Gastrocnemius medialis (tissue), 4 donors: ENCODE results near the gene NUP88. TPM values are rescaled to one million over a fixed set of nuclear protein-coding genes. Genes with fewer than 3 reads are reported as not detected.

Source experiments
- ATAC-seq, 2 donors: fragments of 150-250 bp; one replicate each; pipeline ENCODE4 v1.9.1; 2016
- DNase-seq, 2 donors: peaks; one replicate each; pipeline ENCODE4 v3.0.0-alpha.2; 2019
- H3K27ac ChIP-seq, 4 donors: fragments of 200-600 bp; sonication (generic); 1 replicate in 1 of 4; 2 replicates in 3 of 4; pipeline ENCODE4 v1.5.1; 2016 to 2018; ENCODE audit warnings: mild to moderate bottlenecking in 2 of 4, moderate library complexity in 1 of 4
- H3K27me3 ChIP-seq, 3 donors: fragments of 200-600 bp; sonication (generic) in 2 of 3; 1 replicate in 1 of 3; 2 replicates in 2 of 3; pipeline versions ENCODE4 v1.5.1 to v1.6.0; 2016 to 2019; ENCODE audit warnings: mild to moderate bottlenecking in 1 of 3, moderate library complexity in 1 of 3
- H3K36me3 ChIP-seq, 2 donors: fragments of 200-600 bp; sonication (generic) in 1 of 2; one replicate each; pipeline ENCODE4 v1.5.1; 2017 to 2018
- H3K4me1 ChIP-seq, 2 donors: fragments of 200-600 bp; sonication (generic) in 1 of 2; one replicate each; pipeline ENCODE4 v1.5.1; 2016 to 2017; ENCODE audit warnings: mild to moderate bottlenecking in 2 of 2
- H3K4me3 ChIP-seq, 4 donors: fragments of 200-600 bp; sonication (generic) in 3 of 4; 1 replicate in 1 of 4; 2 replicates in 3 of 4; pipeline ENCODE4 v1.5.1; 2016 to 2019; ENCODE audit warnings: mild to moderate bottlenecking in 2 of 4
- H3K9me3 ChIP-seq, 3 donors: fragments of 200-600 bp; sonication (generic) in 2 of 3; 1 replicate in 1 of 3; 2 replicates in 2 of 3; pipeline ENCODE4 v1.5.1; 2016 to 2019
- POLR2A ChIP-seq, 2 donors: fragments of 450-650 bp; IDR thresholded peaks; one replicate each; pipeline ENCODE4 v1.6.1; 2017; ENCODE audit warnings: antibody characterized with exemption in 2 of 2, mild to moderate bottlenecking in 2 of 2, moderate library complexity in 2 of 2
- in situ Hi-C, 4 donors: fragments of 200-750 bp; cut with MboI; loops; one replicate each; pipeline versions ENCODE4 v1.15.0 to v1.8.0; 2017; ENCODE audit warnings: low sequenced_read_pairs in 4 of 4
- intact Hi-C: fragments of 100-400 bp; cut with DNase I; formaldehyde crosslinking; loops from one replicate; pipeline ENCODE4 v1.15.1; 2023; ENCODE audit warnings: low total_unique reads
- total RNA-seq, 4 donors: library from RNA; depleted of rRNA; stranded (reverse); fragments of >200 nt; gene quantifications; one replicate each; pipeline versions ENCODE4 v1.1.0 to v1.2.3, GENCODE V29; 2016
- TF ChIP-seq, protein P1 (sequence below), 5 experiments: fragments of 450-650 bp in 3 of 5; fragments of 200-600 bp in 2 of 5; sonication (generic) in 2 of 5; IDR thresholded peaks in 4 of 5; conservative IDR thresholded peaks in 1 of 5; 1 replicate in 4 of 5; 2 replicates in 1 of 5; pipeline ENCODE4 v1.5.1; 2016 to 2019; ENCODE audit warnings: antibody characterized with exemption in 5 of 5, mild to moderate bottlenecking in 3 of 5, moderate library complexity in 3 of 5

Gene NUP88
- total RNA-seq: 100 to 1,000 TPM; 140 to 197 (median 166) TPM

DNA sequence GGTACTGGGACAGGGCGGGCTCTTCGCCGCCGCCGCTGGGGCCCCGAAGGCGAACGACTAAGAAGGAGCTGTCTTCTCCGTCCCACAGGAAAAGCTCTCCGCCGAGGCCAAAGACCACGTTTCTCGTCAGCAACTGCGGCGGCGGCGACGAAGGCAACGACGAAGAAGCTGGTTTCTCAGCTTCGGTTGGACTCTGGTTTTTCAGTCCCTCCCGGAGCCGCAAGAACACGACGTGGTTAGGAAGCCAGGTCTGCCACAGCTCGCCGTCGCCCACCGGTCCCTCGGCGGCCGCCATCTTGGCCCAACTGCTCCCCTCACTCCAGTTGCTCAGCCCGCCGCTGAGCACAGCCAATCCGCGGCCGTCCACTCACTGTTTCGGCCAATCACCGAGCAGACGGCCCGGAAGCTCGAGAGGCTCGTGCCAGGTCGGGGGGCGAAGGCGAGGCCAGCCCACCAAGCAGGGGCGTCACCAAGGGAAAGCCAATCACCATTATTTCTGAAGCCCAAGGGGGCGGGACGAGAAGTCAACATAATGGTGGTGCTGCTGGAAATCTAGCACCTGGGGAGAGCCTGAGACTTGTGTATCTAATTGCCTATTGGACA is at the start of gene NUP88:
Gene NUP88, minus strand, starts transcription at position 307 of the 603 bp plus-strand sequence. Its CDS starts 12 bp downstream, at position 295.
- Histone ChIP-seq H3K9me3 (no peaks in the 10 kb centered on the region), H3K27ac (peak within 1 kb of the TSS; percentile 86 to 98 (median 94)), H3K4me3 (peak within 1 kb of the TSS; percentile 76 to 99 (median 92)), H3K27me3 (no peaks in the 10 kb centered on the region), H3K4me1 (peaks cover 28 to 31% of the 10 kb centered on the region in 2 donors), H3K36me3 (peaks cover 0 to 40% of the 10 kb centered on the region in 2 donors)
- peak; percentile 91 for ATAC-seq
- intact Hi-C loops (loop anchor here (1.0 kb wide), 3 partner anchors 20 to 135 kb away; partner anchors contain the start of genes C1QBP, DERL2 and MIS12), in situ Hi-C loops (no loop called here)
- DNase-seq: peak; percentile 95
- TF ChIP-seq, protein P1, sequence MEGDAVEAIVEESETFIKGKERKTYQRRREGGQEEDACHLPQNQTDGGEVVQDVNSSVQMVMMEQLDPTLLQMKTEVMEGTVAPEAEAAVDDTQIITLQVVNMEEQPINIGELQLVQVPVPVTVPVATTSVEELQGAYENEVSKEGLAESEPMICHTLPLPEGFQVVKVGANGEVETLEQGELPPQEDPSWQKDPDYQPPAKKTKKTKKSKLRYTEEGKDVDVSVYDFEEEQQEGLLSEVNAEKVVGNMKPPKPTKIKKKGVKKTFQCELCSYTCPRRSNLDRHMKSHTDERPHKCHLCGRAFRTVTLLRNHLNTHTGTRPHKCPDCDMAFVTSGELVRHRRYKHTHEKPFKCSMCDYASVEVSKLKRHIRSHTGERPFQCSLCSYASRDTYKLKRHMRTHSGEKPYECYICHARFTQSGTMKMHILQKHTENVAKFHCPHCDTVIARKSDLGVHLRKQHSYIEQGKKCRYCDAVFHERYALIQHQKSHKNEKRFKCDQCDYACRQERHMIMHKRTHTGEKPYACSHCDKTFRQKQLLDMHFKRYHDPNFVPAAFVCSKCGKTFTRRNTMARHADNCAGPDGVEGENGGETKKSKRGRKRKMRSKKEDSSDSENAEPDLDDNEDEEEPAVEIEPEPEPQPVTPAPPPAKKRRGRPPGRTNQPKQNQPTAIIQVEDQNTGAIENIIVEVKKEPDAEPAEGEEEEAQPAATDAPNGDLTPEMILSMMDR (IDR thresholded peaks at IDR 0.05 in 4 of 5, conservative IDR thresholded peaks at IDR 0.05 in 1 of 5): no peak
- TF ChIP-seq POLR2A (IDR thresholded peaks at IDR 0.05): peak; percentile 94

DNA sequence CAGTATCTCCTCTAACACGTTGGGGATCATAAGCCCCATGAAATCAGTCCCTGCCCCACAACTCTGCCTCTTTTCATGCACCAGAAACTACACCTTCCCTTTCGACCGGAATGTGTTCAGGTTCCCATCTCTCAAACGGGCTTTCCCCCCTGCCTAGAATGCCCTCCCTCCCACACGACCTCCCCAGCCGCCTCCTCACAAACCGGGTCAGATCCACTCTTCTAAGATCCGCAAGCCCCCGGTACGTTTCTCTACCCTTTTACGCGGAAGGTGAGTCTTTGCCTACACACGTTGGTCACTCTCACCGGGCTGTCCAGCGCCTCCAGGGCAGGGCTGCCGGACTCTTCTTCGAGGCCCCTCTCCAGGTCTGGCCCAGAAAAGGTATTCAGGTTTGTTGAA is 48.6 kb upstream of the NUP88 start:
- intact Hi-C loops: no loop called here
- no peak for ATAC-seq
- in situ Hi-C loops: no loop called here

DNA sequence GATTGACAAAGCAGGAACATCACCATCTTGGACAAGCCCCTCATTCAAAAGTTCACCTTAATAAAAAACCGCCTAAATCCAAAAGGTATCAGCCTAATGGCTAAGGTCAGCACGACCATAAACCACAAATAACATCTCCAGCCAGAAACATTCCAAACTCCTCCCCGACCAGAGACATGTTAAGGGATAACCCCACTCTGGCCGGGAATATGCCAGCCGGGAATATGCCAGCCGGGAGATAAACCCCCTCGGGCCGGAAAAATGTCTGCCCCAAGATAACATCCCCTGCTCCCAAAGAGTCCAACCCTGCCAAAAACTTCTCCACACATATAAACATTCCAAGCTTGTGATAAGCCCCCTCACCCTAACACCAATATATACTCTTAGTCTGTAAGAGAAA is 48.0 kb upstream of the NUP88 start:
- in situ Hi-C loops: no loop called here

More for the DNA sequence above, 48.6 kb upstream of the NUP88 start:
- H3K4me3 ChIP-seq: peak overlapping the region; percentile 68 to 98 (median 79)
- no peaks in the 10 kb centered on the region for H3K27me3 ChIP-seq
- DNase-seq: no peak
- TF ChIP-seq, protein P1 (IDR thresholded peaks at IDR 0.05 in 4 of 5, conservative IDR thresholded peaks at IDR 0.05 in 1 of 5): no peak
- TF ChIP-seq POLR2A (IDR thresholded peaks at IDR 0.05): no peak
- peaks cover 20 to 21% of the 10 kb centered on the region in 2 donors for H3K4me1 ChIP-seq
- peak overlapping the region; percentile 72 to 81 (median 78) for H3K27ac ChIP-seq
- no peaks in the 10 kb centered on the region for H3K9me3 ChIP-seq
- peaks cover 0 to 17% of the 10 kb centered on the region in 2 donors for H3K36me3 ChIP-seq

DNA sequence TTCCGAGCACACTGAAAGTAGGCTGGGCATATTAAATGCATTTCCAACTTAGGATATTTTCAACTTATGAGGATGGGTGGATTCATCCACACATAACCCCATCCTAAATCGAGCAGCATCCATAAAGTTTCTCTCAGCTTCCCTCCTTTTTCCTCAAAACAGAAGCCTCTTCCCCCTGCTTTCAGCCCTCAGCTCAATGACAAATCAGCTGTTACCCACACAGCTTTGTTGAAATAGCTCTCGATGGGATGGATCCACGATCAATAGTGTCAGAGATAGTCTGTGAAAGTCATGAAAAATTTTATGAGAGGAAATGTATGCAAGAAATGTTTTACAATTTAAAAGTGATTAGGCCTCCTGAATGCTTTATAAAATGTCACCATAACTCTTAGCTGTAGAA is 46.8 kb upstream of the NUP88 start:
- TF ChIP-seq, protein P1 (IDR thresholded peaks at IDR 0.05 in 4 of 5, conservative IDR thresholded peaks at IDR 0.05 in 1 of 5): no peak
- no peak for TF ChIP-seq POLR2A (IDR thresholded peaks at IDR 0.05)
- intact Hi-C loops: no loop called here
- in situ Hi-C loops: no loop called here

More for the DNA sequence above, 48.0 kb upstream of the NUP88 start:
- peaks cover 20 to 21% of the 10 kb centered on the region in 2 donors for H3K4me1 ChIP-seq
- peaks cover 0 to 13% of the 10 kb centered on the region in 2 donors for H3K36me3 ChIP-seq
- H3K4me3 ChIP-seq: peak overlapping the region; percentile 68 to 98 (median 79)
- H3K9me3 ChIP-seq: no peaks in the 10 kb centered on the region
- no peak for DNase-seq
- H3K27me3 ChIP-seq: no peaks in the 10 kb centered on the region
- intact Hi-C loops: no loop called here
- TF ChIP-seq, protein P1 (IDR thresholded peaks at IDR 0.05 in 4 of 5, conservative IDR thresholded peaks at IDR 0.05 in 1 of 5): no peak
- no peak for TF ChIP-seq POLR2A (IDR thresholded peaks at IDR 0.05)
- no peak overlapping the region for H3K27ac ChIP-seq
- ATAC-seq: no peak

More for the DNA sequence above, 46.8 kb upstream of the NUP88 start:
- no peaks in the 10 kb centered on the region for H3K27me3 ChIP-seq
- no peak overlapping the region for H3K27ac ChIP-seq
- H3K9me3 ChIP-seq: no peaks in the 10 kb centered on the region
- H3K4me3 ChIP-seq: no peak overlapping the region
- H3K4me1 ChIP-seq: peaks cover 21 to 23% of the 10 kb centered on the region in 2 donors
- no peak for DNase-seq
- no peak for ATAC-seq
- H3K36me3 ChIP-seq: peaks cover 0 to 5% of the 10 kb centered on the region in 2 donors
